Prostate gland (tissue), 2 donors: ENCODE data around the gene FAM181A. TPM values are rescaled to one million over a fixed set of nuclear protein-coding genes. Genes with fewer than 3 reads are reported as not detected.

Experiments
- DNase-seq: peaks from one replicate; pipeline ENCODE4 v3.0.0-alpha.2; 2019; ENCODE audit warnings: low spot score
- H3K27ac ChIP-seq, 2 donors: fragments of 200-600 bp; sonication (generic); 2 replicates each; pipeline ENCODE4 v1.5.1; 2017 to 2019
- H3K27me3 ChIP-seq: fragments of 200-600 bp; sonication (generic); replicated peaks from 2 replicates; pipeline ENCODE4 v1.5.1; 2019; ENCODE audit not compliant: insufficient read depth
- H3K36me3 ChIP-seq, 2 donors: fragments of 200-600 bp; sonication (generic); 1 replicate in 1 of 2; 2 replicates in 1 of 2; pipeline versions ENCODE4 v1.5.1 to v1.8.1; 2017 to 2019
- H3K4me1 ChIP-seq: fragments of 200-600 bp; sonication (generic); replicated peaks from 2 replicates; pipeline ENCODE4 v1.5.1; 2019
- H3K4me3 ChIP-seq, 2 donors: fragments of 200-600 bp; sonication (generic); 2 replicates each; pipeline ENCODE4 v1.5.1; 2017 to 2019
- H3K9me3 ChIP-seq: fragments of 200-600 bp; sonication (generic); 2 replicates; pipeline ENCODE4 v1.5.1; 2017
- POLR2A ChIP-seq: fragments of 450-650 bp; IDR thresholded peaks from one replicate; pipeline ENCODE4 v1.6.1; 2016; ENCODE audit warnings: antibody characterized with exemption, mild to moderate bottlenecking
- POLR2AphosphoS5 ChIP-seq: sonication (generic); formaldehyde crosslinking; IDR thresholded peaks from one replicate; pipeline ENCODE4 v1.6.1; 2017; ENCODE audit warnings: antibody characterized with exemption
- WGBS: methylation state at CpG from one replicate; pipeline ENCODE4 v1.1.5; 2018; 5-methylcytosine and 5-hydroxymethylcytosine counted together
- intact Hi-C: fragments of 100-400 bp; cut with DNase I; formaldehyde crosslinking; loops from one replicate; pipeline ENCODE4 v1.14.2; 2022
- total RNA-seq, 2 donors: library from RNA; depleted of rRNA; stranded (reverse); fragments of >200 nt; gene quantifications; one replicate each; pipeline ENCODE4 v1.1.0, GENCODE V29; 2016
- TF ChIP-seq, protein P1 (sequence below), 4 experiments: fragments of 200-600 bp in 2 of 4; fragments of 450-650 bp in 2 of 4; sonication (generic) in 2 of 4; IDR thresholded peaks; 1 replicate in 3 of 4; 2 replicates in 1 of 4; pipeline ENCODE4 v1.5.1; 2016 to 2019; ENCODE audit warnings: antibody characterized with exemption in 4 of 4, mild to moderate bottlenecking in 2 of 4, moderate library complexity in 2 of 4

FAM181A gene
- total RNA-seq, 2 donors from 2014 or later = 3.1 TPM; not detected in 1

DNA sequence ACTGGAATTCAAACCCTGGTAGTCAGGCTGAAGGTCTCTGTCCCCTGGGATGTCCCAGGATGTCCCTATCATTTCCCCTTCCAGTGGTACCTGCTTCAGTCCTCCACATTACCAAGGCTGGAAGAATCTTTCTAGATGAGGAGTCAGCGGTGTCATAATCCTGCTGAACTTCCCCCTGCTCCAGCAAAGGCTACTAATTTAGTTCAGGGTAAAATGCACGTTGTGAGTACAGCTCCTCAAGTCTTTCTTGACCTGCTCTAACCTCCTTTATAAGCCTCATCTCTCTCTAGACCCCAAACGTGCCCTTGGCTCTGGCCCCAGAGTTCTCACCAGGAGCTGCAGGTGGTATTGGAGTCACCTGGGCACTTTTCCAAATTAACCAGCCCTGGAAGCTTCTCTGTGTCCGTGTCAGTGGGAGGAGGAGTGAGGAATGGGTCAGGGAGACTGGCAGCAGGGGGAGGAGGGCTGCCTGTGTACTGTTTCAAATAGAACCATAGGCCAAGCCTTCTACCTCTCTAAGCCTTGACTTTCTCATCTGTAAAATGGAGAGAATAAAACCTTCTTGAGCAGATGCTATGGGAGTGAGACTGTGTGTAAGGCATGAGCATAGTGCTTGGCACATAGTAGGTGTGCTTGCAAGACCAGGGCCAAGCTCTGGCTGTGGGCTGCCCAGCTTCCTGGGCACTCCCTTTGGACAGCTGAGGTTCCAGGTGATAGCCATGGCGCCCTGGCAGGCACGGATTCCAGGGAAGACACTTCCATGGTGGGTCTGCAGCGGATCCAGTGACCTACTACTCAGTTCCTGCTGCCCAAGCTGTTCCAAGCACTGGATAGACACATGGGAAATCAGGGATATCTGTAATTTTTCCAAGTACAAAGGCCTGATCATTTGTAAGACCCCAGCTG is 24.7 kb downstream of the FAM181A start:
- intact Hi-C loops = no loop called here
- H3K4me3 ChIP-seq = no peak overlapping the region
- H3K27me3 ChIP-seq = no peaks in the 10 kb centered on the region
- no peaks in the 10 kb centered on the region for H3K36me3 ChIP-seq
- TF ChIP-seq POLR2A (no peak), POLR2AphosphoS5 (no peak)
- TF ChIP-seq, protein P1, sequence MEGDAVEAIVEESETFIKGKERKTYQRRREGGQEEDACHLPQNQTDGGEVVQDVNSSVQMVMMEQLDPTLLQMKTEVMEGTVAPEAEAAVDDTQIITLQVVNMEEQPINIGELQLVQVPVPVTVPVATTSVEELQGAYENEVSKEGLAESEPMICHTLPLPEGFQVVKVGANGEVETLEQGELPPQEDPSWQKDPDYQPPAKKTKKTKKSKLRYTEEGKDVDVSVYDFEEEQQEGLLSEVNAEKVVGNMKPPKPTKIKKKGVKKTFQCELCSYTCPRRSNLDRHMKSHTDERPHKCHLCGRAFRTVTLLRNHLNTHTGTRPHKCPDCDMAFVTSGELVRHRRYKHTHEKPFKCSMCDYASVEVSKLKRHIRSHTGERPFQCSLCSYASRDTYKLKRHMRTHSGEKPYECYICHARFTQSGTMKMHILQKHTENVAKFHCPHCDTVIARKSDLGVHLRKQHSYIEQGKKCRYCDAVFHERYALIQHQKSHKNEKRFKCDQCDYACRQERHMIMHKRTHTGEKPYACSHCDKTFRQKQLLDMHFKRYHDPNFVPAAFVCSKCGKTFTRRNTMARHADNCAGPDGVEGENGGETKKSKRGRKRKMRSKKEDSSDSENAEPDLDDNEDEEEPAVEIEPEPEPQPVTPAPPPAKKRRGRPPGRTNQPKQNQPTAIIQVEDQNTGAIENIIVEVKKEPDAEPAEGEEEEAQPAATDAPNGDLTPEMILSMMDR (IDR thresholded peaks at IDR 0.05) = no peak
- 61% methylated on average over 7 of the region's 7 CpGs for WGBS
- no peak for DNase-seq
- H3K4me1 ChIP-seq = no peaks in the 10 kb centered on the region
- no peaks in the 10 kb centered on the region for H3K9me3 ChIP-seq
- no peak overlapping the region for H3K27ac ChIP-seq

DNA sequence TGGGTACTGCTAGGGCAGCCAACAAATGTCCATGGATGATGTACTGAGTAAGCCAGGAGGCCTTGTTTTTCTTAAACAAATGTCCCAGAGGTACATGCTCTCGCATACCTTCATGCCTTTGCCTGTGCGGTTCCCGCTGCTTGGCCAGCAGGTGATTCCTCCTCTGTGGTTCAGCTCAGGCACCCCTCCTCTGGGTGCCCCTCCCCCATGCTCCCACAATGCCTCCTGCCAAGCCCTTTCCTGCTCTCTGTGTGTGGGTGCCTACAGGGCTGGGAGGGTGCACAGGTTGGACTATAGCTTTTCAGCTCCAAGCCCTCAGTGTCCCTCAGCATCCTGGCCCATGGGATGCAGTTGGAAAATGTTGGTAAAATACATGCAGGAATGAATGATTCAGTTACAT is 25.7 kb downstream of the FAM181A start:
- TF ChIP-seq POLR2AphosphoS5 (no peak), POLR2A (no peak)
- TF ChIP-seq, protein P1 (IDR thresholded peaks at IDR 0.05) = no peak
- intact Hi-C loops = no loop called here
- Histone ChIP-seq H3K27ac (no peak overlapping the region), H3K27me3 (no peaks in the 10 kb centered on the region), H3K4me1 (no peaks in the 10 kb centered on the region), H3K9me3 (no peaks in the 10 kb centered on the region), H3K4me3 (no peak overlapping the region), H3K36me3 (no peaks in the 10 kb centered on the region)
- DNase-seq = no peak
- 77% methylated on average over 3 of the region's 3 CpGs for WGBS

DNA sequence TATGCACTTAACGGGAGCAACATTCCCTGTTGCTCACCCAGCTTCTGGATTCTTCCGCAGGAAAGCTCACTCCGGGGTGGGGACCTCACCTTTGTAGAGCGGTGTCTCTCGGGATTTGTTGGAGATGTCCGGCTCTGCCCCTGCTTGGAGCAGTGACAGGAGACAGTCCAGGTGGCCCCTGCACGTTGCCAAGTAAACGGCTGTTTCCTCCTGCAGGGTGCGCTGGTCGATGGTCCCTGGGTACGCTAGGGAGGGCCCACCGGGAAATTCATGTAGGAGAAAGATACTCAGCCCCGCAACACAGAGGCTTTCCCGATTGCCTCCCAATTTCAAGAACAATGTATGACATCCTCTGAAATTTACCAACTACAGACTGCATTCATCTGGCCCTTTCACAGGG is 26.1 kb downstream of the FAM181A start:
- no peak for TF ChIP-seq POLR2A
- no peak for TF ChIP-seq POLR2AphosphoS5
- TF ChIP-seq, protein P1 (IDR thresholded peaks at IDR 0.05) = no peak
- no peak overlapping the region for H3K4me3 ChIP-seq
- no peaks in the 10 kb centered on the region for H3K36me3 ChIP-seq
- intact Hi-C loops = no loop called here
- WGBS = 69% methylated on average over 14 of the region's 14 CpGs
- no peaks in the 10 kb centered on the region for H3K9me3 ChIP-seq
- no peak for DNase-seq
- no peaks in the 10 kb centered on the region for H3K4me1 ChIP-seq
- H3K27me3 ChIP-seq = no peaks in the 10 kb centered on the region
- H3K27ac ChIP-seq = no peak overlapping the region

DNA sequence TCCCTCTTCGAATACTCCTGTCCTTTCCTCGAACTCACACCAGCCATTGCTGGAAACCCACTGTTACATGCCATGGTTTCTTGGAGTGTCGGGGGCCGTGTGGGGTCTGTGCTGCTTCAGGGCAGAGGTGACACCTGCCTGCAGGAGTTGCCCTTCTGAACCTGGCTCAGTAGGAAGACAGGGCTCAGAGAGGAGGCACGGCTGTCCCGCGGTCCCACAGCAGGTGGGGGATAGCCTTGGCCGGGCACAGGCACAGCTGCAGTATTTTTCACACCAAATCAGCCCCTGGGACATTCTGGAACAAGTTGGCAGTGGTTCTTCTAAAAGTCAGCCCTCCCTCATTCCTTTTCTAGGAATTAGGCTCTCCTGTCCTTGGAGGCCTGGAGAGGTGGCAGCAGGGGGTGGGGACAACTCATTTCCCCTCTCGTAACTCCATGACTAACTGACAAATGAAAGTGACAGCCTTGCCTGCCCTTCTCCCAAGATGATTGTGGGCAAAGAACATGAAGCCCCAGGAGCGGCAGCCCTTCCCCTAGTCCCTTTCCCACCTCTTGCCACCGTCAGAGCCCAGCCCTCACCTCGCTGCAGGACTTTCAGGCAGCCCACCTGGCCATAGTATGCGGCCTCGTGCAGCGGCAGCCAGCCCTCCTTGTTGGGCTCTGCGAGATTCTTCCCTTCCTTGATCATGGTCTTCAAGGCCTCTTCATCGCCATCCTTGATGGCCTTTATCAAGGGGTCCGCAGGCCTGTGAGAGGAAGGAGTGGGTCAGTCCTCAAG is 26.8 kb downstream of the FAM181A start:
- Histone ChIP-seq H3K27me3 (no peaks in the 10 kb centered on the region), H3K4me1 (no peaks in the 10 kb centered on the region), H3K36me3 (no peaks in the 10 kb centered on the region), H3K9me3 (no peaks in the 10 kb centered on the region), H3K4me3 (no peak overlapping the region), H3K27ac (no peak overlapping the region)
- no peak for DNase-seq
- intact Hi-C loops = no loop called here
- 84% methylated on average over 18 of the region's 18 CpGs for WGBS
- TF ChIP-seq, protein P1 (IDR thresholded peaks at IDR 0.05) = no peak
- no peak for TF ChIP-seq POLR2A

DNA sequence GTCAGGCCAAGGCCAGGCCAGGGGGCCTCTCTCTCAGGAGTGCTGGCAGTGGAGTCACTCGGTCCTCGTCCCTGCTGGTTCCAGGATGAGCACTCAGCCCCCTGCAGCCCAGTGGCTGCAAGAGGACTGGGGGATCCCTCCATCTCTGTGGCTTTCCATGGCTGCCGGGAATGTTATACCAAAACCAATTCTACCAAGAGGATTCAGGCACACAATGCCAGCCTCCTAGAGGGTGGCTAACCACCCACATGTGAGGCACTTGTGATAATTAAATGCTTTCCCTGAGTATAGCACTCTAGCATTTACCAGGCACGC is 27.3 kb downstream of the FAM181A start:
- DNase-seq = no peak
- WGBS = 88% methylated on average over 4 of the region's 4 CpGs
- H3K9me3 ChIP-seq = no peaks in the 10 kb centered on the region
- no peaks in the 10 kb centered on the region for H3K36me3 ChIP-seq
- TF ChIP-seq POLR2AphosphoS5 (no peak), POLR2A (no peak)
- TF ChIP-seq, protein P1 (IDR thresholded peaks at IDR 0.05) = no peak
- no peak overlapping the region for H3K4me3 ChIP-seq
- H3K27ac ChIP-seq = no peak overlapping the region
- H3K27me3 ChIP-seq = no peaks in the 10 kb centered on the region
- intact Hi-C loops = no loop called here
- H3K4me1 ChIP-seq = no peaks in the 10 kb centered on the region
